ENCODE measurements around the gene EPHA6.

EPHA6 gene

GRCh38 chr3:97409612-97410011 is 595.2 kb downstream of the EPHA6 start:
- no peak for TF ChIP-seq CTCF (IDR thresholded peaks at IDR 0.05; ENCODE audit: low read depth, low read length)
- DNase-seq (ENCODE audit: extremely low read depth, low read depth) = no peak

GRCh38 chr3:97421565-97421964 is 607.2 kb downstream of the EPHA6 start:
- DNase-seq (ENCODE audit: extremely low read depth, low read depth) = no peak
- no peak for TF ChIP-seq CTCF (IDR thresholded peaks at IDR 0.05; ENCODE audit: low read depth, low read length)

DNA sequence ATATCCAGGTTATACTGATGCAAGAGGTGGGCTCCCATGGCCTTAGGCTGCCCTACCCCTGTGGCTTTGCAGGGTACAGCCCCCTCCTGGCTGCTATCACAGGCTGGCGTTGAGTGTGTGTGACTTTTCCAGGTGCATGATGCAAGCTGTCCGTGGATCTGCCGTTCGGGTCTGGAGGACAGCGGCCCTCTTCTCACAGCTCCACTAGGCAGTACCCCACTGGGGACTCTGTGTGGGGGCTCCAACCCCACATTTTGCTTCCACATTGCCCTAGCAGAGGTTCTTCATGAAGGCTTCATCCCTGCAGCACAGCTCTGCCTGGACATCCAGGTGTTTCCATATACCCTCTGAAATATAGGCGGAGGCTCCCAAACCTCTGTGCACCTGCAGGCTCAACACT is 610.6 kb downstream of the EPHA6 start:
- no peak for DNase-seq (ENCODE audit: extremely low read depth, low read depth)
- no peak for TF ChIP-seq CTCF (IDR thresholded peaks at IDR 0.05; ENCODE audit: low read depth, low read length)

DNA sequence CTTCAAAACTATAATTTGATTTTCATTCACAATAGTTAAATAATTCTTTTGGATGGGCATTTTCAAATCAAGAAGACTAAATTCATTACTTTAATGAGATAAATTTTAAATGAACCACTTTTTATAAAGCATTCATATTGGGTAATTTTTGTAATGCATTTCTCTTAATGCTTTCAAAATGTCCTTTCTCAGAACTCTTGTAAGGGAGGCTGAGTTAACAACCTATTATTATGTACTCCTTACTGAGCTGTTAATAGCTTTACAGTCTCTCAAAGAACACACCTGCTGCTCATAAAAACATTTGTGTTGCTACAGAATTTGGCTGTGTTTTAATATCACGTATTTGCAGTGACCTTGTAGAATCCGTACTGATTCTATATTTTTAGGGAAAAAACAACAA is 616.2 kb downstream of the EPHA6 start:
- no peak for DNase-seq (ENCODE audit: extremely low read depth, low read depth)
- TF ChIP-seq CTCF (IDR thresholded peaks at IDR 0.05; ENCODE audit: low read depth, low read length) = no peak

GRCh38 chr3:97432914-97433313 is 618.5 kb downstream of the EPHA6 start:
- DNase-seq (ENCODE audit: extremely low read depth, low read depth) = no peak
- no peak for TF ChIP-seq CTCF (IDR thresholded peaks at IDR 0.05; ENCODE audit: low read depth, low read length)

DNA sequence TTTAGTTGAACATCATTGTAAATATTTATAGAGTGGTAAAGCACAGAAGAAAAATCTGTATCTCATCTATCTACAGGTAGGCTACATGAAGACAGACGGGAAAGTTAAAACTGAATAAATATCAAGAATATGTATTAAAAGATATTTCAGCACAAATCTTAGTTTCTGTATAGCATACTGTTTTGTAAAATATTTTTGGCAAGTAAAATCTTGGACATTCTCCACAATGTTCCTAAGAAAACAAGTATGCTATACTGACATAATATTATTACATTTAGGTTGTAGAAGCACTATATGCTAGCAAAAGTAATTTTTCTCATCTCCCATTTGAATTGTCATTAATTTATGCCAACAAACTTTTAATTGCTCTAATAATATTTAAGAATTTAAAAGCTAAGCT is 623.7 kb downstream of the EPHA6 start:
- no peak for TF ChIP-seq CTCF (IDR thresholded peaks at IDR 0.05; ENCODE audit: low read depth, low read length)
- no peak for DNase-seq (ENCODE audit: extremely low read depth, low read depth)

- no peak for TF ChIP-seq CTCF (IDR thresholded peaks at IDR 0.05; ENCODE audit: low read depth, low read length)
- DNase-seq (ENCODE audit: extremely low read depth, low read depth) = no peak
These were observed 625.0 kb downstream of the EPHA6 start for GRCh38 chr3:97439373-97439772.
